PC-9 (cell line): ENCODE results near the gene KLRK1. TPM values are rescaled to one million over a fixed set of nuclear protein-coding genes. Genes with fewer than 3 reads are reported as not detected.
A peak's percentile ranks its signal among the peaks of the same experiment; 100 is the strongest.

ENCODE experiments used
- BruUV-seq: library from RNA; stranded (reverse); fragments of 400-500 nt; replicated peaks from 2 replicates; lab custom pipeline; 2021; lab: Mats Ljungman, UMichigan
- CTCF ChIA-PET: fragments of 300-600 bp; sonication (Branson Sonifier 250); formaldehyde crosslinking; loops from one replicate; lab custom pipeline; 2022; ENCODE audit warnings: antibody characterized with exemption; lab: Charles Lee
- POLR2A ChIA-PET: fragments of 300-600 bp; sonication (Branson Sonifier 250); formaldehyde crosslinking; loops from one replicate; lab custom pipeline; 2022; ENCODE audit warnings: antibody characterized with exemption; ENCODE audit not compliant: unreplicated experiment; lab: Charles Lee
- DNase-seq, 2 experiments: peaks; one replicate each; pipeline versions ENCODE4 v3.0.0 to v3.0.0-alpha.2; 2015 to 2022; ENCODE audit warnings: mixed read lengths in 1 of 2
- H2AFZ ChIP-seq: fragments of 200-600 bp; sonication (generic); 2 replicates; pipeline ENCODE4 v1.8.1; 2017; ENCODE audit warnings: antibody characterized with exemption
- H3F3A ChIP-seq: fragments of 200-600 bp; sonication (generic); 2 replicates; pipeline ENCODE4 v1.8.1; 2017; ENCODE audit warnings: antibody characterized with exemption, mild to moderate bottlenecking, low read depth; ENCODE audit not compliant: insufficient read depth
- H3K27ac ChIP-seq: fragments of 200-600 bp; sonication (generic); 2 replicates; pipeline ENCODE4 v1.6.1; 2016; ENCODE audit warnings: mixed run types
- H3K27me3 ChIP-seq: fragments of 200-600 bp; sonication (generic); 2 replicates; pipeline ENCODE4 v1.6.1; 2016; ENCODE audit warnings: low read depth, mixed run types; ENCODE audit not compliant: insufficient read depth
- H3K36me3 ChIP-seq: fragments of 200-600 bp; sonication (generic); 2 replicates; pipeline ENCODE4 v1.6.1; 2016; ENCODE audit warnings: low read depth, mixed run types
- H3K4me1 ChIP-seq: fragments of 200-600 bp; sonication (generic); replicated peaks from 2 replicates; pipeline ENCODE4 v1.6.1; 2016; ENCODE audit warnings: mixed run types; ENCODE audit not compliant: insufficient read depth
- H3K4me2 ChIP-seq: fragments of 200-600 bp; sonication (generic); 2 replicates; pipeline ENCODE4 v1.6.1; 2017; ENCODE audit warnings: mixed run types
- H3K4me3 ChIP-seq: fragments of 200-600 bp; sonication (generic); 2 replicates; pipeline ENCODE4 v1.6.1; 2016; ENCODE audit warnings: mixed run types
- H3K79me2 ChIP-seq: fragments of 200-600 bp; sonication (generic); 2 replicates; pipeline ENCODE4 v1.6.1; 2017; ENCODE audit warnings: low read depth, mixed run types
- H3K9me2 ChIP-seq: fragments of 200-600 bp; sonication (generic); 2 replicates; pipeline ENCODE4 v1.8.1; 2017; ENCODE audit warnings: mild to moderate bottlenecking; ENCODE audit not compliant: insufficient read depth
- H3K9me3 ChIP-seq: fragments of 200-600 bp; sonication (generic); 2 replicates; pipeline ENCODE4 v1.8.1; 2016; ENCODE audit warnings: low read depth; ENCODE audit not compliant: insufficient read depth
- H4K20me1 ChIP-seq: fragments of 200-600 bp; sonication (generic); 2 replicates; pipeline ENCODE4 v1.8.1; 2017; ENCODE audit not compliant: insufficient read depth
- EZH2 ChIP-seq: fragments of 200-600 bp; sonication (generic); IDR thresholded peaks from 2 replicates; pipeline ENCODE4 v1.8.0; 2017; ENCODE audit warnings: antibody characterized with exemption, low read depth
- intact Hi-C: fragments of 100-400 bp; cut with micrococcal nuclease; formaldehyde crosslinking; loops from one replicate; pipeline ENCODE4 v1.10.0; 2022; ENCODE audit not compliant: unreplicated experiment
- total RNA-seq: library from RNA; stranded (reverse); gene quantifications from 2 replicates; pipeline ENCODE4 v1.2.3, GENCODE V29; 2021
- TF ChIP-seq, protein P1 (sequence below): fragments of 200-600 bp; sonication (generic); conservative IDR thresholded peaks from 2 replicates; pipeline ENCODE4 v1.6.1; 2017; ENCODE audit warnings: mixed run types, antibody characterized with exemption, mild to moderate bottlenecking, moderate library complexity

KLRK1 gene
- total RNA-seq, 1 experiment from 2014 or later = not detected

DNA sequence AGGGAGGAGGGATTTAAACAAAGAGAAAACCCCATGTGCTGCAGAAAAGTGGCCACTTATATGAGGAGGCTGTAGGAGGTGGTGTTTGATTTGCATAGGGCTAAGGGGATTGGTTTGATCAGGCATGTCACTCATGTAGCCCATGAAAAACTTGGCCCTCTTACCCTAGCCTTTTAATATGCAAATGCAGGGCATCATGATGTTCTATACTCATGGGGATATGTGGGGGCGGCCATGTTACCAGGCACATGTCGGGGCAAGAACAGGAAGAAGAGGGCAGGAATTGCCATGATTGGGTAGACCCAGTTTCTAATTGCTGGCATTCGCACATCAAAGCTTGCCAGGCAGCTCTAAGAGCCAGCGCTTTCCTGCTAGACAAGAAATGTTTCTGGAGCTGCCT, 28.8 kb downstream of the KLRK1 start:
- Histone ChIP-seq H3K27ac (0 out of 2 replicates have a peak overlapping the region, but pooled peaks have one; percentile 32), H3K4me2 (no peak overlapping the region), H3K9me3 (no peaks in the 10 kb centered on the region), H3K79me2 (no peaks in the 10 kb centered on the region), H3F3A (no peaks in the 10 kb centered on the region; the same call in 1 of the 2 replicates), H3K27me3 (no peaks in the 10 kb centered on the region), H3K9me2 (no peaks in the 10 kb centered on the region), H3K4me1 (peaks cover 26% of the 10 kb centered on the region), H4K20me1 (no peaks in the 10 kb centered on the region), H2AFZ (peak overlapping the region; percentile 40; the same call in 1 of the 2 replicates), H3K36me3 (no peaks in the 10 kb centered on the region), H3K4me3 (no peak overlapping the region)
- intact Hi-C loops = loop anchor here (10.0 kb wide), 1 partner anchor 394 kb away; no protein-coding TSS in a partner anchor
- DNase-seq = no peak
- BruUV-seq = no TSS peak
- TF ChIP-seq EZH2 = no peak
- TF ChIP-seq, protein P1, sequence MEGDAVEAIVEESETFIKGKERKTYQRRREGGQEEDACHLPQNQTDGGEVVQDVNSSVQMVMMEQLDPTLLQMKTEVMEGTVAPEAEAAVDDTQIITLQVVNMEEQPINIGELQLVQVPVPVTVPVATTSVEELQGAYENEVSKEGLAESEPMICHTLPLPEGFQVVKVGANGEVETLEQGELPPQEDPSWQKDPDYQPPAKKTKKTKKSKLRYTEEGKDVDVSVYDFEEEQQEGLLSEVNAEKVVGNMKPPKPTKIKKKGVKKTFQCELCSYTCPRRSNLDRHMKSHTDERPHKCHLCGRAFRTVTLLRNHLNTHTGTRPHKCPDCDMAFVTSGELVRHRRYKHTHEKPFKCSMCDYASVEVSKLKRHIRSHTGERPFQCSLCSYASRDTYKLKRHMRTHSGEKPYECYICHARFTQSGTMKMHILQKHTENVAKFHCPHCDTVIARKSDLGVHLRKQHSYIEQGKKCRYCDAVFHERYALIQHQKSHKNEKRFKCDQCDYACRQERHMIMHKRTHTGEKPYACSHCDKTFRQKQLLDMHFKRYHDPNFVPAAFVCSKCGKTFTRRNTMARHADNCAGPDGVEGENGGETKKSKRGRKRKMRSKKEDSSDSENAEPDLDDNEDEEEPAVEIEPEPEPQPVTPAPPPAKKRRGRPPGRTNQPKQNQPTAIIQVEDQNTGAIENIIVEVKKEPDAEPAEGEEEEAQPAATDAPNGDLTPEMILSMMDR = no peak
- ChIA-PET CTCF (interaction anchor here (0.6 kb wide), 1 partner anchor 380 kb away, joined by 3 read pairs; no protein-coding TSS in a partner anchor), POLR2A (interaction anchor here (0.6 to 0.9 kb wide), 2 partner anchors 31 to 379 kb away, joined by 4 to 6 read pairs; no protein-coding TSS in a partner anchor)

GRCh38 chr12:10358969-10359368, 30.9 kb downstream of the KLRK1 start:
- no peak overlapping the region for H3K4me3 ChIP-seq
- BruUV-seq = no TSS peak
- POLR2A ChIA-PET = no interaction called here

GRCh38 chr12:10358131-10358530, 31.7 kb downstream of the KLRK1 start:
- Histone ChIP-seq H3K9me2 (no peaks in the 10 kb centered on the region), H3K4me2 (no peak overlapping the region), H3K4me1 (peaks cover 13% of the 10 kb centered on the region), H3K36me3 (no peaks in the 10 kb centered on the region), H4K20me1 (no peaks in the 10 kb centered on the region), H3K4me3 (no peak overlapping the region), H3F3A (no peaks in the 10 kb centered on the region), H3K9me3 (no peaks in the 10 kb centered on the region), H2AFZ (no peak overlapping the region), H3K27ac (no peak overlapping the region), H3K79me2 (no peaks in the 10 kb centered on the region), H3K27me3 (no peaks in the 10 kb centered on the region)
- POLR2A ChIA-PET = no interaction called here
- intact Hi-C loops = no loop called here
- CTCF ChIA-PET = no interaction called here
- BruUV-seq = no TSS peak
- TF ChIP-seq EZH2 = no peak
- TF ChIP-seq, protein P1 = no peak
- no peak for DNase-seq

More at GRCh38 chr12:10358969-10359368, 30.9 kb downstream of the KLRK1 start:
- no peak for DNase-seq
- H3K9me3 ChIP-seq = no peaks in the 10 kb centered on the region
- CTCF ChIA-PET = no interaction called here
- no peaks in the 10 kb centered on the region for H4K20me1 ChIP-seq
- intact Hi-C loops = no loop called here
- no peaks in the 10 kb centered on the region for H3F3A ChIP-seq
- H3K4me2 ChIP-seq = no peak overlapping the region
- TF ChIP-seq, protein P1 = no peak
- TF ChIP-seq EZH2 = no peak
- H3K4me1 ChIP-seq = peaks cover 15% of the 10 kb centered on the region
- H3K9me2 ChIP-seq = no peaks in the 10 kb centered on the region
- H3K36me3 ChIP-seq = no peaks in the 10 kb centered on the region
- H2AFZ ChIP-seq = no peak overlapping the region
- no peaks in the 10 kb centered on the region for H3K79me2 ChIP-seq
- no peak overlapping the region for H3K27ac ChIP-seq
- no peaks in the 10 kb centered on the region for H3K27me3 ChIP-seq
